Measurements from ENCODE around the gene FXN.

GRCh38 chr9:69044240-69045219 lies 9.0 kb downstream of the FXN start:
- TF ChIP-seq POLR2A (IDR thresholded peaks at IDR 0.05; ENCODE audit: low read depth) (no peak), EP300 (IDR thresholded peaks at IDR 0.05) (no peak), POLR2AphosphoS5 (IDR thresholded peaks at IDR 0.05) (no peak)
- TF ChIP-seq, protein P1, sequence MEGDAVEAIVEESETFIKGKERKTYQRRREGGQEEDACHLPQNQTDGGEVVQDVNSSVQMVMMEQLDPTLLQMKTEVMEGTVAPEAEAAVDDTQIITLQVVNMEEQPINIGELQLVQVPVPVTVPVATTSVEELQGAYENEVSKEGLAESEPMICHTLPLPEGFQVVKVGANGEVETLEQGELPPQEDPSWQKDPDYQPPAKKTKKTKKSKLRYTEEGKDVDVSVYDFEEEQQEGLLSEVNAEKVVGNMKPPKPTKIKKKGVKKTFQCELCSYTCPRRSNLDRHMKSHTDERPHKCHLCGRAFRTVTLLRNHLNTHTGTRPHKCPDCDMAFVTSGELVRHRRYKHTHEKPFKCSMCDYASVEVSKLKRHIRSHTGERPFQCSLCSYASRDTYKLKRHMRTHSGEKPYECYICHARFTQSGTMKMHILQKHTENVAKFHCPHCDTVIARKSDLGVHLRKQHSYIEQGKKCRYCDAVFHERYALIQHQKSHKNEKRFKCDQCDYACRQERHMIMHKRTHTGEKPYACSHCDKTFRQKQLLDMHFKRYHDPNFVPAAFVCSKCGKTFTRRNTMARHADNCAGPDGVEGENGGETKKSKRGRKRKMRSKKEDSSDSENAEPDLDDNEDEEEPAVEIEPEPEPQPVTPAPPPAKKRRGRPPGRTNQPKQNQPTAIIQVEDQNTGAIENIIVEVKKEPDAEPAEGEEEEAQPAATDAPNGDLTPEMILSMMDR (IDR thresholded peaks at IDR 0.05) = no peak
